NCI-H1417 treated with DMSO at 0.1 percent for 48 hours (cell line): ENCODE measurements around the gene FUT8.

ENCODE experiments used
- DNase-seq: peaks from one replicate; lab custom pipeline; 2025; lab: John Stamatoyannopoulos, UW

FUT8 gene

GRCh38 chr14:65774041-65774440 is 361.5 kb downstream of the FUT8 start:
- no peak for DNase-seq

GRCh38 chr14:65776193-65776852 is 363.8 kb downstream of the FUT8 start:
- DNase-seq: no peak

GRCh38 chr14:65780566-65780965 is 368.0 kb downstream of the FUT8 start:
- no peak for DNase-seq

- no peak for DNase-seq
Measured at GRCh38 chr14:65783101-65783500, 370.6 kb downstream of the FUT8 start.

DNA sequence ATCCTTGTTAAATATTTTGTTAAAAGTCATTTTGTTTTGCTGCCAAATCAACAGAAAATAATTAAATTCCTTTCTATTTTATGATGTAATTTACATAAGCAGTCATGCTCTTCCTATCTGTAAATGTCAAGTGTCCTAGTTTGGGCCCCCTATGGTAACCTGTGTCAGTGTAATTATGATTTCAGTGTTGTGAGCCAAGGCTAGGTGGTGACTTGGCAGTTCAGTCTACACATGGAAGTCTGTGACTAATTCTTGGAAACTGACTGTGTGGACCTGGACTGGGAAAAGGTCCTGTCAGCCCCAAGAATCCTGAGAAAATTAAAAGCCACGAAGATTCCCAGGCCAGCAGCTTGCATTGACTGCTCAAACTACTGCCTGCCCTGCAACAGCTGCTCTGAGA is 371.0 kb downstream of the FUT8 start:
- DNase-seq: no peak

GRCh38 chr14:65784574-65784973 is 372.0 kb downstream of the FUT8 start:
- no peak for DNase-seq

- DNase-seq: no peak
Measured at GRCh38 chr14:65787461-65787860, 374.9 kb downstream of the FUT8 start.

GRCh38 chr14:65788876-65789275 is 376.3 kb downstream of the FUT8 start:
- no peak for DNase-seq

DNA sequence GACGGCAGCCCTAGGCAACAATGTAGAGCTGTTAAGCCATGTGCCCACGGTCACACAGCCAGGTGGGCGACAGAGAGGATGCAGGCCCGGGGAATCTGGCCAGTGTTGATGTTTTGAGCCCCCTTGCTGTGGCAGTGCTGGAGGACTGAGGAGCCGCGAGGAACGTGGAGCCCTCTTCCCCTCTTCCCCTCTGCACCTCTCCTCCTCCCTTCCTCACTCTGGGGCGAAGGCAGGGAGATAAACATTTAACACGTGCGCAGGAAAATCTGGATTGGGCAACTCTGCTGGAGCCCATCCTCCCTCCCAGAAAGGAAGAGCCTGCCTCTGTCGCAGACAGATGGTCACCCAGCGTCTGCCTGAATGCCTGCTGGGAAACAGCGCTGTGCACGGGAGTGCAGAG is 376.8 kb downstream of the FUT8 start:
- no peak for DNase-seq

DNA sequence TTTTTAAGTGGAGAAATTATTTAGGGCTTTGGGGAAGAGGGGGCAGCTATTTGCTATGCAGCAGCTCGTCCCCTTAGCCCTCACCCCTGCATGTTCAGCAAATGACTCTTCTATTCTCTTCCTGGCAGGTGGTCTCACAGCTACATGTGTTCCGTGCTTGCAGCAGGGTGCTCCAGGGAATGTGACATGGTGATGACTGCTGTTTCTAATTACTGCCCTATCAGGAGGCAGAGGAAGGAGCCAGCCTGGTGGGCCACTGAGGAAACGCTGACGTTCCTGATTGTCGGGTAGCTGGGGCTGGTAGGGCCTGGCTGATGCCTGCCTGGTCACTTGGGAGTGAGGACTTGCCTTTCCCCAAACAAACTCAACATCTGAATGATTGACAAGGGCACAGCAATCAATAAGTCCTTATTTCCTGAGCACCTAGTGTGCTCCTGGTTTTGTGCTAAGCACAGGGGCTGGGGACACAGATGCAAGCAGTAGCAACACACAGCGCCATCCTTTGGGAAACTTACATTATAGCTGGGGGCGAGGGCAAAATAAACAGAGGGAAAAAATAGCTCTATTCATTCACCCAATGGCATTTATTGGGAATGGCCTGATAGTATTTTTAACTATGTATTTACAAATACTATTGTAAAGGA is 377.8 kb downstream of the FUT8 start:
- DNase-seq: no peak

GRCh38 chr14:65791191-65791981 is 378.9 kb downstream of the FUT8 start:
- no peak for DNase-seq

GRCh38 chr14:65792208-65792905 is 379.8 kb downstream of the FUT8 start:
- DNase-seq: no peak
